HCT116 (cell line): ENCODE data around the gene ANKIB1. TPM values are rescaled to one million over a fixed set of nuclear protein-coding genes. Genes with fewer than 3 reads are reported as not detected.

ENCODE experiments used
- ATAC-seq: fragments of 200-7000 bp; cut with Tn5 transposase; 2 replicates; pipeline ENCODE4 v1.9.1; 2020; ENCODE audit warnings: mild to moderate bottlenecking, moderate library complexity
- BruUV-seq: library from RNA; stranded (reverse); fragments of 400-500 nt; replicated peaks from 2 replicates; lab custom pipeline; 2021; lab: Mats Ljungman, UMichigan
- CTCF ChIA-PET: fragments of 300-600 bp; sonication (Branson Sonifier 250); formaldehyde crosslinking; loops from one replicate; lab custom pipeline; 2021; ENCODE audit warnings: antibody characterized with exemption; lab: Charles Lee
- POLR2A ChIA-PET: fragments of 300-600, 350-600 bp; sonication (Branson Sonifier 250); formaldehyde crosslinking; loops from one replicate; lab custom pipeline; 2021; ENCODE audit warnings: antibody characterized with exemption; lab: Charles Lee
- RAD21 ChIA-PET, 2 experiments: fragments of 300-600 bp; sonication (Branson Sonifier 250); formaldehyde crosslinking; loops; one replicate each; lab custom pipeline; 2023; ENCODE audit warnings: low total read pairs in 2 of 2; ENCODE audit not compliant: uncharacterized antibody in 2 of 2, unreplicated experiment in 2 of 2, low non-redundant PET in 1 of 2; lab: Charles Lee
- DNase-seq: peaks from one replicate; pipeline ENCODE4 v3.0.0-alpha.2; 2010; ENCODE audit warnings: low read depth, low spot score
- H2AFZ ChIP-seq: fragments of 200-600 bp; shearing (Covaris generic), sonication (generic); 2 replicates; pipeline ENCODE4 v1.6.1; 2017; ENCODE audit warnings: low read depth, mixed run types, mixed read lengths, antibody characterized with exemption, low read length; ENCODE audit not compliant: poor library complexity, severe bottlenecking
- H3K27ac ChIP-seq: 2 replicates; pipeline ENCODE4 v1.5.1; 2012; ENCODE audit warnings: low read depth, low read length
- H3K27me3 ChIP-seq: fragments of 200-600 bp; sonication (generic); 2 replicates; pipeline ENCODE4 v1.6.1; 2016; ENCODE audit warnings: mixed run types, low read length, mixed read lengths; ENCODE audit not compliant: insufficient read depth
- H3K36me3 ChIP-seq, 2 experiments: fragments of 200-500 bp in 1 of 2; fragments of 200-600 bp in 1 of 2; sonication (Bioruptor generic) in 1 of 2; sonication (generic) in 1 of 2; 2 replicates each; pipeline versions ENCODE4 v1.5.1 to v1.6.1; 2014 to 2016; ENCODE audit warnings: low read length in 2 of 2, inconsistent platforms in 1 of 2, mixed read lengths in 1 of 2, mixed run types in 1 of 2; ENCODE audit not compliant: insufficient read depth in 2 of 2, control insufficient read depth in 1 of 2
- H3K4me1 ChIP-seq, 2 experiments: fragments of 200-600 bp in 1 of 2; sonication (generic) in 1 of 2; 2 replicates each; pipeline versions ENCODE4 v1.5.1 to v1.6.1; 2012 to 2017; ENCODE audit warnings: low read length in 2 of 2, inconsistent platforms in 1 of 2, mild to moderate bottlenecking in 1 of 2, mixed read lengths in 1 of 2, mixed run types in 1 of 2, moderate library complexity in 1 of 2; ENCODE audit not compliant: insufficient read depth in 2 of 2, control insufficient read depth in 1 of 2
- H3K4me2 ChIP-seq: fragments of 200-600 bp; sonication (generic); 2 replicates; pipeline ENCODE4 v1.6.1; 2017; ENCODE audit warnings: mixed run types, low read length, mixed read lengths
- H3K4me3 ChIP-seq, 2 experiments: fragments of 200-600 bp in 1 of 2; sonication (generic) in 1 of 2; replicated peaks in 1 of 2; 2 replicates each; pipeline ENCODE4 v1.5.1; 2011 to 2016; ENCODE audit warnings: low read length in 2 of 2, control low read depth in 1 of 2, low read depth in 1 of 2, mild to moderate bottlenecking in 1 of 2, mixed read lengths in 1 of 2, mixed run types in 1 of 2
- H3K79me2 ChIP-seq: fragments of 200-600 bp; sonication (generic); 2 replicates; pipeline ENCODE4 v1.6.1; 2017; ENCODE audit warnings: mild to moderate bottlenecking, mixed run types, low read length, moderate library complexity, mixed read lengths; ENCODE audit not compliant: insufficient read depth
- H3K9ac ChIP-seq: fragments of 200-600 bp; sonication (generic); 2 replicates; pipeline ENCODE4 v1.6.1; 2016; ENCODE audit warnings: low read length, mixed read lengths
- H3K9me2 ChIP-seq: fragments of 200-600 bp; sonication (generic), shearing (Covaris generic); 2 replicates; pipeline ENCODE4 v1.6.1; 2017; ENCODE audit warnings: mixed run types, mild to moderate bottlenecking, moderate library complexity; ENCODE audit not compliant: insufficient read depth
- H3K9me3 ChIP-seq, 2 experiments: fragments of 200-500 bp in 1 of 2; fragments of 200-600 bp in 1 of 2; sonication (Bioruptor generic) in 1 of 2; sonication (generic) in 1 of 2; 2 replicates each; pipeline ENCODE4 v1.6.1; 2014 to 2017; ENCODE audit warnings: low read length in 2 of 2, mixed read lengths in 2 of 2, inconsistent platforms in 1 of 2, low read depth in 1 of 2, mild to moderate bottlenecking in 1 of 2, mixed run types in 1 of 2, moderate library complexity in 1 of 2; ENCODE audit not compliant: control insufficient read depth in 1 of 2, insufficient read depth in 1 of 2
- H4K20me1 ChIP-seq: fragments of 200-600 bp; sonication (generic), shearing (Covaris generic); 2 replicates; pipeline ENCODE4 v1.6.1; 2017; ENCODE audit warnings: mixed run types, mild to moderate bottlenecking, moderate library complexity; ENCODE audit not compliant: insufficient read depth
- ATF3 ChIP-seq: IDR thresholded peaks from 2 replicates; pipeline ENCODE4 v1.6.1; 2012
- CBX3 ChIP-seq: IDR thresholded peaks from 2 replicates; pipeline ENCODE4 v1.6.1; 2012; ENCODE audit warnings: low read depth
- CEBPB ChIP-seq: IDR thresholded peaks from 2 replicates; pipeline ENCODE4 v1.6.1; 2012; ENCODE audit warnings: low read depth
- CTCF ChIP-seq, 3 experiments: fragments of 200-600 bp in 1 of 3; sonication (generic) in 1 of 3; IDR thresholded peaks in 2 of 3; conservative IDR thresholded peaks in 1 of 3; 2 replicates each; pipeline ENCODE4 v1.5.1; 2012 to 2017; ENCODE audit warnings: low read depth in 2 of 3, low read length in 2 of 3, antibody characterized with exemption in 1 of 3, borderline replicate concordance in 1 of 3, control low read depth in 1 of 3, mild to moderate bottlenecking in 1 of 3, mixed read lengths in 1 of 3, mixed run types in 1 of 3, moderate library complexity in 1 of 3; ENCODE audit not compliant: insufficient read depth in 1 of 3
- EGR1 ChIP-seq: IDR thresholded peaks from 2 replicates; pipeline ENCODE4 v1.6.1; 2012; ENCODE audit warnings: low read depth
- ELF1 ChIP-seq: IDR thresholded peaks from 2 replicates; pipeline ENCODE4 v1.6.1; 2012; ENCODE audit warnings: low read depth, borderline replicate concordance
- EZH2phosphoT487 ChIP-seq: fragments of 200-600 bp; IDR thresholded peaks from 2 replicates; pipeline ENCODE4 v1.6.1; 2018; ENCODE audit warnings: antibody characterized with exemption, borderline replicate concordance
- JUND ChIP-seq: IDR thresholded peaks from 2 replicates; pipeline ENCODE4 v1.6.1; 2012
- POLR2A ChIP-seq: IDR thresholded peaks from 2 replicates; pipeline ENCODE4 v1.7.0; 2011; ENCODE audit warnings: borderline replicate concordance; ENCODE audit not compliant: insufficient read depth, insufficient read length; ENCODE audit errors: extremely low read depth
- POLR2AphosphoS5 ChIP-seq: IDR thresholded peaks from 2 replicates; pipeline ENCODE4 v1.6.1; 2011; ENCODE audit warnings: mild to moderate bottlenecking, low read depth, low read length, moderate library complexity
- RAD21 ChIP-seq: IDR thresholded peaks from 2 replicates; pipeline ENCODE4 v1.6.1; 2012; ENCODE audit warnings: low read depth, mild to moderate bottlenecking
- SP1 ChIP-seq: IDR thresholded peaks from 2 replicates; pipeline ENCODE4 v1.6.1; 2012; ENCODE audit warnings: low read depth
- YY1 ChIP-seq: IDR thresholded peaks from 2 replicates; pipeline ENCODE4 v1.6.1; 2011; ENCODE audit warnings: low read length, low read depth, moderate library complexity, mild to moderate bottlenecking; ENCODE audit not compliant: insufficient replicate concordance; ENCODE audit errors: extremely low read depth
- ZBTB33 ChIP-seq: IDR thresholded peaks from 2 replicates; pipeline ENCODE4 v1.6.1; 2011; ENCODE audit warnings: mild to moderate bottlenecking, low read length, moderate library complexity; ENCODE audit not compliant: insufficient replicate concordance; ENCODE audit errors: extremely low read depth
- ZFX ChIP-seq: fragments of 450-650 bp; IDR thresholded peaks from 2 replicates; pipeline ENCODE4 v1.6.1; 2017
- ZNF274 ChIP-seq: fragments of 200-500 bp; sonication (Bioruptor generic); IDR thresholded peaks from 2 replicates; pipeline ENCODE4 v1.6.1; 2014; ENCODE audit warnings: mild to moderate bottlenecking, low read depth, low read length, inconsistent platforms
- intact Hi-C: fragments of 100-400 bp; cut with micrococcal nuclease; formaldehyde crosslinking; loops from 2 replicates; pipeline ENCODE4 v1.10.0; 2022
- total RNA-seq: library from RNA; stranded (reverse); gene quantifications from one replicate; pipeline ENCODE4 v1.2.1, GENCODE V29; 2021; ENCODE audit not compliant: unreplicated experiment
- TF ChIP-seq, protein P1 (sequence below): IDR thresholded peaks from 2 replicates; pipeline ENCODE4 v1.6.1; 2012

The ANKIB1 gene
- total RNA-seq, 1 experiment from 2014 or later: 41.2 TPM

GRCh38 chr7:92391071-92391470 lies 145.3 kb downstream of the ANKIB1 start:
- no peak overlapping the region for H2AFZ ChIP-seq

More at GRCh38 chr7:92391071-92391470, 145.3 kb downstream of the ANKIB1 start:
- Histone ChIP-seq H3K27ac (no peak overlapping the region), H3K4me1 (no peaks in the 10 kb centered on the region), H3K9me3 (no peaks in the 10 kb centered on the region), H3K9me2 (no peaks in the 10 kb centered on the region)
- DNase-seq: no peak
- intact Hi-C loops: no loop called here
- TF ChIP-seq ELF1 (no peak), CBX3 (no peak), JUND (no peak), CTCF (IDR thresholded peaks at IDR 0.05 in 2 of 3, conservative IDR thresholded peaks at IDR 0.05 in 1 of 3; ENCODE audit: borderline replicate concordance in 1 of 3, insufficient read depth in 1 of 3, low read depth in 2 of 3, low read length in 2 of 3) (no peak), ZBTB33 (no peak), RAD21 (no peak), ATF3 (no peak), EGR1 (no peak), YY1 (no peak), EZH2phosphoT487 (no peak), POLR2A (no peak), ZNF274 (no peak), POLR2AphosphoS5 (no peak), CEBPB (no peak), SP1 (no peak), ZFX (no peak)
- TF ChIP-seq, protein P1, sequence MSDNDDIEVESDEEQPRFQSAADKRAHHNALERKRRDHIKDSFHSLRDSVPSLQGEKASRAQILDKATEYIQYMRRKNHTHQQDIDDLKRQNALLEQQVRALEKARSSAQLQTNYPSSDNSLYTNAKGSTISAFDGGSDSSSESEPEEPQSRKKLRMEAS: no peak
- TF ChIP-seq, all 23 proteins: peak for 0
- ChIA-PET RAD21 (no interaction called here), CTCF (interaction anchor here (1.6 kb wide), 1 partner anchor 57 kb away, joined by 3 read pairs; no protein-coding TSS in a partner anchor), POLR2A (no interaction called here)
- Histone ChIP-seq H3K4me3 (no peak overlapping the region), H3K27me3 (no peaks in the 10 kb centered on the region), H4K20me1 (no peaks in the 10 kb centered on the region), H3K9ac (no peak overlapping the region), H3K4me2 (no peak overlapping the region), H3K79me2 (no peaks in the 10 kb centered on the region), H3K36me3 (0 out of 4 replicates have a peak, but pooled peaks cover 4% of the 10 kb centered on the region in 2 experiments)
- no TSS peak for BruUV-seq
- no peak for ATAC-seq
